HG03575 (cell line): ENCODE data around the gene LUC7L.
"Not testable (repeated sequence)": the region's sequence is repeated elsewhere in the genome, so short reads cannot be mapped to it uniquely, and the experiment has no call there.

Source experiments
- ATAC-seq: cut with Tn5 transposase; IDR thresholded peaks from one replicate; pipeline ENCODE4 v1.9.1; 2021; ENCODE audit not compliant: unreplicated experiment, insufficient number of reproducible peaks, low FRiP score; ENCODE audit errors: extremely low read depth

LUC7L gene

GRCh38 chr16:228852-229730, at the start of gene LUC7L:
Gene LUC7L, minus strand, starts transcription at chr16:229449. Its CDS starts 110 bp downstream, at chr16:229339.
- ATAC-seq, result no peak

GRCh38 chr16:278863-279366, 49.7 kb upstream of the LUC7L start:
- no peak for ATAC-seq

- no peak for ATAC-seq
These were observed 47.3 kb upstream of the LUC7L start for GRCh38 chr16:276426-277077.

- no peak for ATAC-seq
These were observed 46.6 kb upstream of the LUC7L start, which contains the start of gene RGS11 for GRCh38 chr16:275786-276232. Gene RGS11, minus strand, starts transcription at chr16:275944. Its CDS starts 33 bp downstream, at chr16:275911.

- no peak for ATAC-seq
These were observed 45.9 kb upstream of the LUC7L start for GRCh38 chr16:275041-275641.

- no peak for ATAC-seq
These were observed 44.5 kb upstream of the LUC7L start for GRCh38 chr16:273547-274421.

- ATAC-seq, result no peak
These were observed 43.6 kb upstream of the LUC7L start for GRCh38 chr16:272633-273546.

GRCh38 chr16:270381-271255, 41.4 kb upstream of the LUC7L start:
- ATAC-seq, result no peak

GRCh38 chr16:269061-269796, 40.0 kb upstream of the LUC7L start:
- ATAC-seq, result no peak

- no peak for ATAC-seq
These were observed 39.1 kb upstream of the LUC7L start for GRCh38 chr16:268141-269053.

- ATAC-seq, result not testable (repeated sequence)
These were observed 38.3 kb upstream of the LUC7L start for GRCh38 chr16:267562-267961.

GRCh38 chr16:266258-267164, 37.3 kb upstream of the LUC7L start:
- no peak for ATAC-seq

- ATAC-seq, result no peak
These were observed 36.5 kb upstream of the LUC7L start for GRCh38 chr16:265711-266110.

- ATAC-seq, result no peak
These were observed 35.8 kb upstream of the LUC7L start for GRCh38 chr16:265002-265529.
